HG02840 (cell line): ENCODE results near the gene ZNF81.
"Not testable (repeated sequence)": the region's sequence is repeated elsewhere in the genome, so short reads cannot be mapped to it uniquely, and the experiment has no call there.

ENCODE experiments used
- ATAC-seq: cut with Tn5 transposase; IDR thresholded peaks from one replicate; pipeline ENCODE4 v1.9.1; 2021; ENCODE audit warnings: mild to moderate bottlenecking, moderate library complexity, moderate number of reproducible peaks; ENCODE audit not compliant: unreplicated experiment, low FRiP score

The ZNF81 gene

GRCh38 chrX:47918274-47918673 is 81.6 kb downstream of the ZNF81 start:
- ATAC-seq: no peak

GRCh38 chrX:47927212-47927611 is 90.5 kb downstream of the ZNF81 start:
- no peak for ATAC-seq

- ATAC-seq: not testable (repeated sequence)
These were observed 95.3 kb downstream of the ZNF81 start for GRCh38 chrX:47931970-47932369.

DNA sequence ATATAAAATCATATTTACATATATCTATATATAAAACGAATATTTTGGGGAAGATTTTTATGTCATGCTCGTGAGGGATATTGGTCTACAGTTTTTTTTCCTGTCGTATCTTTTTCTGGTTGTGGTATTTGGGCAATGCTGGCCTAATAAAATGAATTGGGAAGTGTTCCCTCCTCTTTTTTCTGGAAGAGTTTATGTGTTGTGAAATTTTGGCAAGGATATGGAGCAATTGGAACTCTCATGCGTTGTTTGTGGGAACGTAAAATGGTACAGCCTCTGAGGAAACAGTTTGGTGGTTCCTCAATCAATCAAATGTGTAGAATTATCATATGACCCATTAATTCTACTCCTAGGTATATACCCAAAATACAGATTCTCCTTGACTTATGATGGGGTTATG is 97.2 kb downstream of the ZNF81 start:
- no peak for ATAC-seq

DNA sequence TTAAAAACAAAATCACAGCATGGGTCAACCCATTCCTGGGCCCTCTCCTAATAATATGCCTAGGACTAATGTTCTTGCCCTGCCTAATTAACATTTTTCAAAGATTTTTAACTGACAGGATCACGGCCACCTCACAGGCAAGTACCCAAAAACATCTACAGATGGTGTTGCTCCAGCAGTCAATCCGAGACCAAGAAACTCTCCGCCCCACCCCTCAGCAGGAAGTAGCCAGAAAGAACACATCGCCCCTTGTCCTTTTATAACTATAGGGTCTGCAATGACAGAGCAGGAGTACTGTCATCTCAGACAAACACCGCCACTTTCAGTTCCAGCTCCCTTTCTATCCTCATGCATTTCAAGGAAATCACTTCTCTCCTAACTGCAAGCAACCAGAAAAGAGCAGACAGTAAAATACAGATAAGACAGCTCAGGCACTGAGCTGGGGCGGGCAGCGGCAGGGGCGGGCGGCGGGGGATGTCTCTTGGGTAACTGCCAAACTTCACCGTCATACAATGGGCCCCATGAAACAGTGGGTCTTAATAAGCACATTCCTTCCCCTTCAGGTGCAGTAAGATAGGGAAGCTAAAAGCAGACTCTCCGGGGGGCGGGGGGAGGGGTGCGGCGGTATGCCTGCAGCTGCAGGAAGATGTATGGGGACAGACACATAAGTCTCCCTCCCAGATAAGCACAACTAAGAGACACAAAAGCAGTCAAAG is 99.7 kb downstream of the ZNF81 start:
- no peak for ATAC-seq

DNA sequence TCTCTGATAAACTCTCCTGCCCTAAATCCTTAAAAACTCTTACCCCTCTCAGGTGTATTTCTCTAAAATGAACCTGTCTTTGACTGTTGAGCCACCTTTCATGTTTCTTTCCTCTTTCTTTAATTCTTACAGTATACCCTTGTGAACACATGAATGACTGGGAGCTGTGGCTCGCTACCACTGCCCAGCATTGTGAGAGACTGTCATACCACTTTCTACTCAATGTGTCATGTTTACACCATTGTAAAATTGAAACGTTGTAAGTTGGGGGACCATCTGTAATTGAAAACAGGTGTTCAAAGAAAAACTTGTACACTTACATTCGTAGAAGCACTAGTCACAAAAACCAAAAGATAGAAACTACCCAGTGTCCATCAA is 100.2 kb downstream of the ZNF81 start:
- no peak for ATAC-seq

GRCh38 chrX:47940448-47940847 is 103.7 kb downstream of the ZNF81 start:
- no peak for ATAC-seq

DNA sequence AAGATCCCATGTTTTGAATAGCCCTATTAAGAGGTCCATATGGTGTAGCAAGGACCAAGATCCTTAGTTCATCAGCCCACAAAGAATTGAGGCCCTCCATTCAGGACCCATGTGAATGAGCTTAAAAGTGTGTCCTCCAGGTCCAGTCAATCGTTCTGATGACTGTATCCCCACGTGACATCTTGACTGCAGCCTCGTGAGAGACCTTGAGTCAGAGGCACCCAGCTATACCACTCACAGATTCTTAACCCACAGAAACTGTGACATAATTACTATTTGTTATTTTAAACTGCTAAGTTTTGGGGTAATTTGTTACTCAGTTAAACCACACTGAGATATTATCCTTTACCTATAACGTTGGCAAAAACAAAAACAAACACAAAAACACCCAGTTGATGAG is 104.7 kb downstream of the ZNF81 start:
- ATAC-seq: no peak

GRCh38 chrX:47955295-47955694 is 118.6 kb downstream of the ZNF81 start:
- ATAC-seq: not testable (repeated sequence)

GRCh38 chrX:47956016-47956415 is 119.3 kb downstream of the ZNF81 start:
- no peak for ATAC-seq

DNA sequence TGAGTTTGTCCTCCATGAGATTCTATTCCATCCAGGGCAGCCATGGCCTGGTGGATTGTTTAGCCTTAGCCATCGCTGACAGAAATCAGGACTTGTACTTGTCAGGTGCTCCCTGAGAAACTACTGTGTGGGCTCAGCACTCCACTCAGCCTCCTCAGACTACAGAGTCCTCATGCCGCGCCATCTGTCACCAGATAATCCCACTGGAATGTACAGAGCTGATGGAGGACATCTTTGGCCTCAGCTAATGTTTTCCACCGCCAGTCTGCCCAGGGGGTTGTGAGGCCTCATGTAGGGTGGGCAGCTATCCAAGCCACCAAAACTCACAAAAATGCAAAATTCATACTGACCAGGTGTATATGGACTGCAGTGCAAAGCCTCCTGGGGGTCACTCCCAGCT is 121.5 kb downstream of the ZNF81 start:
- ATAC-seq: not testable (repeated sequence)

- no peak for ATAC-seq
These were observed 122.2 kb downstream of the ZNF81 start for GRCh38 chrX:47958761-47959342.

DNA sequence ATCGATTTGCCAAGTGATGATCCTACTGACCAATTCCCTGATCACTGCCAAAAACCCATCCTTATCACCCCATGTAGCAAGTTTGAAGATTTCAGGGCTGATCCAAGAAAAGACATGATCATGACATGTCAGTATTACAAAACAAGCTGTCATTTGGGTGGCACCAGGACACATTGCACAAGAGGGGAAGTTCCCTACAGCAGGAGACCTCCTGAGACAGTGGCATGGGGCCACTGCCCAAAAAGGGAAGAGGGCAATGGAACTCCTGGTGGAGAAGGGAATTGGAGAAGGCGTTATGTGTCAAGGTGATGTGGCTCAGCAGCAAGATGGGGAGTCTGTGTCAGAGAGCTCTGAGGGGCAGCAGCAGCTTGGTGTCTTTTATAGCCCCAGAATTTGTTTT is 123.7 kb downstream of the ZNF81 start:
- ATAC-seq: no peak

DNA sequence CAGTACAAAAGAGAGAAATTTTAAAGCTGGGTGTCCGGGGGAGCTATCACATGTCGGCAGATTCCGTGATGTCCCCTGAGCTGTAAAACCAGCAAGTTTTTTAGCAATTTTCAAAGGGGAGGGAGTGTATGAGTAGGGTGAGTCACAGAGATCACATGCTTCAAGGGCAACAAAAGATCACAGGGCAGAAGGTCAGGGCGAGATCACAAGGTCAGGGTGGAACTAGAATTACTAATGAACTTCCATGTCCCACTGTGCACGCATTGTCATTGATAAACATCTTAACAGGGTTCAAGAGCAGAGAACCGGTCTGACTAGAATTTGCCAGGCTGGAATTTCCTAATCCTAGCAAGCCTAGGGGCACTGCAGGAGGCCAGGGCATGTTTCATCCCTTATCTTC is 125.1 kb downstream of the ZNF81 start:
- not testable (repeated sequence) for ATAC-seq

- not testable (repeated sequence) for ATAC-seq
These were observed 128.8 kb downstream of the ZNF81 start for GRCh38 chrX:47965526-47965925.
